K562 (cell line): ENCODE results near the gene DUS1L. TPM values are rescaled to one million over a fixed set of nuclear protein-coding genes. Genes with fewer than 3 reads are reported as not detected.

Experiments used
- ATAC-seq: fragments of 200-7000 bp; cut with Tn5 transposase; 3 replicates; pipeline ENCODE4 v1.9.1; 2020; ENCODE audit warnings: moderate library complexity
- BruUV-seq: library from RNA; stranded (reverse); fragments of 400-500 nt; replicated peaks from 2 replicates; lab custom pipeline; 2021; lab: Mats Ljungman, UMichigan
- CTCF ChIA-PET: fragments of 300-600 bp; formaldehyde crosslinking; extraction: SDS; loops from one replicate; lab custom pipeline; 2021; ENCODE audit warnings: low intra/inter-chr PET ratio; lab: Yijun Ruan, JAX
- POLR2A ChIA-PET: fragments of 300-600, 350-650 bp; sonication (Branson Sonifier 250); formaldehyde crosslinking; extraction: SDS; loops from one replicate; lab custom pipeline; 2021; ENCODE audit warnings: antibody characterized with exemption, inconsistent platforms; lab: Yijun Ruan, JAX
- DNase-seq, 4 experiments: peaks; one replicate each; pipeline versions ENCODE4 v3.0.0 to v3.0.0-alpha.2; 2011 to 2018; ENCODE audit warnings: low spot score in 3 of 4, mixed read lengths in 3 of 4; ENCODE audit errors: extremely low read depth in 1 of 4
- FAIRE-seq: peaks from 2 replicates; lab custom pipeline; 2011; peaks lifted over from hg19 to GRCh38; lab: Jason Lieb, UNC
- H2AFZ ChIP-seq: 2 replicates; pipeline ENCODE4 v1.6.0; 2011; ENCODE audit warnings: low read depth, low read length, control low read depth, inconsistent platforms
- H3K27ac ChIP-seq: fragments of 200-600 bp; 3 replicates; pipeline ENCODE4 v1.8.0; 2011; ENCODE audit warnings: low read depth, mild to moderate bottlenecking, control low read depth, inconsistent platforms, low read length, moderate library complexity, mixed read lengths; ENCODE audit errors: extremely low read depth
- H3K27me3 ChIP-seq, 2 experiments: fragments of 300-600 bp in 1 of 2; 2 replicates in 1 of 2; 3 replicates in 1 of 2; pipeline versions ENCODE4 v1.6.0 to v1.8.0; 2011; ENCODE audit warnings: inconsistent platforms in 2 of 2, low read length in 2 of 2, mild to moderate bottlenecking in 1 of 2, mixed read lengths in 1 of 2, moderate library complexity in 1 of 2; ENCODE audit not compliant: control insufficient read depth in 2 of 2, insufficient read depth in 2 of 2
- H3K36me3 ChIP-seq: fragments of 300-600 bp; 3 replicates; pipeline ENCODE4 v1.8.0; 2011; ENCODE audit warnings: mild to moderate bottlenecking, low read length, inconsistent platforms; ENCODE audit not compliant: control insufficient read depth, insufficient read depth
- H3K4me1 ChIP-seq, 2 experiments: fragments of 200-600 bp in 1 of 2; replicated peaks in 1 of 2; 2 replicates in 1 of 2; 3 replicates in 1 of 2; pipeline versions ENCODE4 v1.5.1 to v1.8.0; 2011; ENCODE audit warnings: inconsistent platforms in 2 of 2, low read length in 2 of 2, mild to moderate bottlenecking in 1 of 2, mixed read lengths in 1 of 2, moderate library complexity in 1 of 2; ENCODE audit not compliant: control insufficient read depth in 2 of 2, insufficient read depth in 2 of 2
- H3K4me2 ChIP-seq: 2 replicates; pipeline ENCODE4 v1.6.1; 2011; ENCODE audit warnings: low read length, control low read depth, inconsistent platforms, mixed read lengths; ENCODE audit not compliant: insufficient read depth
- H3K4me3 ChIP-seq: fragments of 200-600 bp; sonication (generic), shearing (Covaris generic); 2 replicates; pipeline ENCODE4 v1.5.1; 2016; ENCODE audit warnings: control low read depth, inconsistent platforms
- H3K79me2 ChIP-seq: fragments of 200-600 bp; 3 replicates; pipeline ENCODE4 v1.8.0; 2011; ENCODE audit warnings: low read length, inconsistent platforms; ENCODE audit not compliant: control insufficient read depth, insufficient read depth
- H3K9ac ChIP-seq, 2 experiments: 2 replicates each; pipeline versions ENCODE4 v1.6.0 to v1.6.1; 2011; ENCODE audit warnings: low read depth in 2 of 2, low read length in 2 of 2, control low read depth in 1 of 2, inconsistent platforms in 1 of 2, mild to moderate bottlenecking in 1 of 2, mixed read lengths in 1 of 2; ENCODE audit not compliant: insufficient read depth in 1 of 2
- H3K9me1 ChIP-seq: one replicate; pipeline ENCODE4 v1.6.0; 2011; ENCODE audit warnings: inconsistent platforms, mild to moderate bottlenecking, low read length, moderate library complexity; ENCODE audit not compliant: control insufficient read depth, insufficient read depth
- H3K9me3 ChIP-seq: replicated peaks from 2 replicates; pipeline ENCODE4 v1.5.1; 2011; ENCODE audit warnings: low read depth, low read length, inconsistent platforms; ENCODE audit not compliant: control insufficient read depth, insufficient read depth
- H4K20me1 ChIP-seq: replicated peaks from 2 replicates; pipeline ENCODE4 v1.6.1; 2011; ENCODE audit warnings: low read length, inconsistent platforms, mixed read lengths; ENCODE audit not compliant: control insufficient read depth, insufficient read depth
- CCNT2 ChIP-seq: IDR thresholded peaks from 2 replicates; pipeline ENCODE4 v1.6.1; 2011; ENCODE audit warnings: borderline replicate concordance, low read depth, mild to moderate bottlenecking, moderate library complexity, mixed read lengths, low read length; ENCODE audit not compliant: insufficient read length; ENCODE audit errors: extremely low read depth
- HDAC1 ChIP-seq, 2 experiments: fragments of 450-650 bp; IDR thresholded peaks; 2 replicates each; pipeline ENCODE4 v1.6.1; 2016 to 2017; ENCODE audit warnings: inconsistent platforms in 1 of 2, mild to moderate bottlenecking in 1 of 2, moderate library complexity in 1 of 2
- NRF1 ChIP-seq, 2 experiments: fragments of 450-650 bp; IDR thresholded peaks in 1 of 2; conservative IDR thresholded peaks in 1 of 2; 2 replicates each; pipeline ENCODE4 v1.6.1; 2014; ENCODE audit warnings: mild to moderate bottlenecking in 2 of 2
- PHF8 ChIP-seq: fragments of 200-600 bp; sonication (generic); IDR thresholded peaks from 2 replicates; pipeline ENCODE4 v1.6.1; 2012; ENCODE audit warnings: mixed run types, mild to moderate bottlenecking, inconsistent platforms, low read length, moderate library complexity, borderline replicate concordance
- SIN3A ChIP-seq, 2 experiments: fragments of 150-350 bp in 1 of 2; IDR thresholded peaks; 2 replicates each; pipeline ENCODE4 v1.6.1; 2011 to 2016; ENCODE audit warnings: borderline replicate concordance in 2 of 2, low read depth in 2 of 2, low read length in 2 of 2, mild to moderate bottlenecking in 2 of 2, moderate library complexity in 2 of 2; ENCODE audit not compliant: control insufficient read depth in 1 of 2
- TCF7 ChIP-seq: sonication (generic); IDR thresholded peaks from 2 replicates; pipeline ENCODE4 v1.6.1; 2016; ENCODE audit warnings: antibody characterized with exemption, borderline replicate concordance
- WGBS: fragments of 100-300 bp; shearing (Covaris generic); methylation state at CpG from one replicate; pipeline ENCODE4 v1.1.6; 2016; ENCODE audit warnings: low coverage, mixed read lengths; ENCODE audit not compliant: insufficient coverage; ENCODE audit errors: missing lambda C conversion rate; 5-methylcytosine and 5-hydroxymethylcytosine counted together
- in situ Hi-C: fragments of 300-500 bp; cut with MboI; formaldehyde crosslinking; loops from 4 replicates; pipeline ENCODE4 v1.15.0; 2018; ENCODE audit warnings: inconsistent platforms, mixed read lengths
- intact Hi-C: fragments of 100-400 bp; cut with micrococcal nuclease; formaldehyde crosslinking; loops from 2 replicates; pipeline ENCODE4 v1.14.2; 2022
- polyA plus RNA-seq, 8 experiments: library from polyadenylated mRNA; depleted of rRNA in 4 of 8; stranded (reverse) in 5 of 8; unstranded in 3 of 8; fragments of >200 nt; fragmentation: Nextera tagmentation in 2 of 8; fragmentation: Illumina TruSeq in 1 of 8; extraction: Ambion mirVana in 2 of 8; extraction: Trizol in 1 of 8; gene quantifications; 2 replicates each; pipeline versions ENCODE4 v1.2.1 to v1.2.3, GENCODE V29; 2011 to 2014; ENCODE audit warnings: inconsistent platforms in 1 of 8, missing spikeins in 1 of 8
- total RNA-seq, 7 experiments: library from RNA; depleted of rRNA in 6 of 7; stranded (reverse); fragments of >200 nt in 6 of 7; fragmentation: Illumina TruSeq in 2 of 7; extraction: Trizol in 2 of 7; gene quantifications; 2 replicates each; pipeline versions ENCODE4 v1.2.1 to v1.2.3, GENCODE V29; 2011 to 2021; ENCODE audit warnings: low replicate concordance in 1 of 7
- TF ChIP-seq, protein P1 (sequence below): fragments of 200-800 bp; sonication (Bioruptor generic); IDR thresholded peaks from 2 replicates; pipeline ENCODE4 v1.6.1; 2017; ENCODE audit warnings: missing genetic modification characterization, missing compliant biosample characterization
- TF ChIP-seq, protein P2 (sequence below): sonication (generic); formaldehyde crosslinking; IDR thresholded peaks from 2 replicates; pipeline ENCODE4 v1.8.1; 2023; ENCODE audit warnings: mild to moderate bottlenecking, missing genetic modification reagents
- TF ChIP-seq, protein P3 (sequence below): conservative IDR thresholded peaks from 2 replicates; pipeline ENCODE4 v1.6.1; 2011; ENCODE audit warnings: low read depth, mild to moderate bottlenecking, low read length; ENCODE audit not compliant: control insufficient read depth
- TF ChIP-seq, protein P4 (sequence below): fragments of 450-650 bp; formaldehyde crosslinking; IDR thresholded peaks from 2 replicates; pipeline ENCODE4 v1.4.0; 2020; ENCODE audit warnings: mild to moderate bottlenecking, moderate library complexity

DUS1L gene
- total and polyA plus RNA-seq, 9 of the 15 experiments (the other 6 are each of a cell fraction or from before 2014, with no cell fraction given), result 7.8 to 210 (median 83.9) TPM

DNA sequence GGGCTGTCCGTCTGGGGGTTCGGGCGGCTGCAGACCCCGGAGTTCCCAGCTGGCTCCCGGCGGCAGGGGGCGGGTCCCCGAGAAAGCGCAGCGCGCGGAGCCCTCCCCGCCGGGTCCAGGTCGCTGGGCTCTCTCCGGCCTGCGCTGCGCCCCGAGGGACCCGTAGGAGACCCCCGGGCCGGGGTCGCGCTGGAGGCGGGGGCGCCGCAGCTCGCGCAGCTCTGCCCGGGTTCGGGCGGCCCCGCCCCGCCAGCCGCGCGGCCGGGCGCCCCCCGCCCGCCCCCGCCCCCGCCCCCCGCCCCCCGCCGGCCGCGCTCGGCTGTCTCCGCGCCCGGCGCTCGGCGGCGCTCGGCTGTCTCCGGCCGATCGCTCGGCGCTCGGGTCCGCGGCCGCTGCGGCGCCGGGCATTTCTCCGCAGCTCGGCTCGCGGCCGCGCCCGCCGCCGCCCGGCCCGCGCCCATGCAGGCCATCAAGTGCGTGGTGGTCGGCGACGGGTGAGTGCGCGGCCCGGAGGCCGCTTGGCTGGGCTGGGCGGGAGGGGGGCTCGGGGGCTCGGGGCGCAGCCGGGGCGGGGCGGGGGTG is 34.2 kb downstream of the DUS1L start, which contains the start of gene RAC3:
RAC3 (plus strand) TSS at position 376 of the 582 bp plus-strand sequence; CDS start at position 460, 84 bp downstream.
- 0% methylated on average over 8 of the region's 96 CpGs for WGBS
- Histone ChIP-seq H3K4me2 (peak within 1 kb of the TSS; percentile 90), H3K4me1 (peaks cover 24 to 87% of the 10 kb centered on the region in 2 experiments), H3K27ac (peak within 1 kb of the TSS; percentile 84), H3K36me3 (peaks cover 36% of the 10 kb centered on the region; the same call in 2 of the 3 replicates), H4K20me1 (peaks cover 12% of the 10 kb centered on the region; the same call in 1 of the 2 replicates), H3K4me3 (peak within 1 kb of the TSS; percentile 74), H3K27me3 (no peaks in the 10 kb centered on the region), H3K9me3 (no peaks in the 10 kb centered on the region), H3K9ac (peak within 1 kb of the TSS; percentile 87 to 97), H3K79me2 (peaks cover 31% of the 10 kb centered on the region), H3K9me1 (peaks cover 6% of the 10 kb centered on the region), H2AFZ (peak within 1 kb of the TSS; percentile 92)
- peak; percentile 41 for ATAC-seq
- in situ Hi-C loops, result loop anchor here (5.0 kb wide), 1 partner anchor 126 kb away; no protein-coding TSS in a partner anchor
- ChIA-PET CTCF (interaction anchor here (0.6 to 2.4 kb wide), 5 partner anchors 72 to 750 kb away, joined by 3 to 27 read pairs (median 4); no protein-coding TSS in a partner anchor), POLR2A (interaction anchor here (0.6 to 0.9 kb wide), 4 partner anchors 41 to 240 kb away, joined by 3 to 4 read pairs (median 3); no protein-coding TSS in a partner anchor)
- DNase-seq, result peak; percentile 51 to 71 (median 63)
- intact Hi-C loops, result loop anchor here (1.0 to 10.0 kb wide), 3 partner anchors 8 to 313 kb away; partner anchors contain the start of genes FASN and LRRC45
- no peak for FAIRE-seq
- no TSS peak for BruUV-seq
- TF ChIP-seq CCNT2 (peak; percentile 19), NRF1 (conservative IDR thresholded peaks at IDR 0.05 in 1 of 2, IDR thresholded peaks at IDR 0.05 in 1 of 2) (peak; percentile 52; a peak in 1 of 4 replicates), PHF8 (peak; percentile 9; the same call in 1 of the 2 replicates), SIN3A (IDR thresholded peaks at IDR 0.05; ENCODE audit: borderline replicate concordance in 2 of 2, control insufficient read depth in 1 of 2, low read depth in 2 of 2, low read length in 2 of 2) (peak in 1 of 2 experiments; percentile 39; a peak in 1 of 4 replicates), TCF7 (no peak), HDAC1 (IDR thresholded peaks at IDR 0.05) (no peak)
- TF ChIP-seq, protein P1, sequence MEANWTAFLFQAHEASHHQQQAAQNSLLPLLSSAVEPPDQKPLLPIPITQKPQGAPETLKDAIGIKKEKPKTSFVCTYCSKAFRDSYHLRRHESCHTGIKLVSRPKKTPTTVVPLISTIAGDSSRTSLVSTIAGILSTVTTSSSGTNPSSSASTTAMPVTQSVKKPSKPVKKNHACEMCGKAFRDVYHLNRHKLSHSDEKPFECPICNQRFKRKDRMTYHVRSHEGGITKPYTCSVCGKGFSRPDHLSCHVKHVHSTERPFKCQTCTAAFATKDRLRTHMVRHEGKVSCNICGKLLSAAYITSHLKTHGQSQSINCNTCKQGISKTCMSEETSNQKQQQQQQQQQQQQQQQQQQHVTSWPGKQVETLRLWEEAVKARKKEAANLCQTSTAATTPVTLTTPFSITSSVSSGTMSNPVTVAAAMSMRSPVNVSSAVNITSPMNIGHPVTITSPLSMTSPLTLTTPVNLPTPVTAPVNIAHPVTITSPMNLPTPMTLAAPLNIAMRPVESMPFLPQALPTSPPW, result peak; percentile 86
- TF ChIP-seq, protein P2, sequence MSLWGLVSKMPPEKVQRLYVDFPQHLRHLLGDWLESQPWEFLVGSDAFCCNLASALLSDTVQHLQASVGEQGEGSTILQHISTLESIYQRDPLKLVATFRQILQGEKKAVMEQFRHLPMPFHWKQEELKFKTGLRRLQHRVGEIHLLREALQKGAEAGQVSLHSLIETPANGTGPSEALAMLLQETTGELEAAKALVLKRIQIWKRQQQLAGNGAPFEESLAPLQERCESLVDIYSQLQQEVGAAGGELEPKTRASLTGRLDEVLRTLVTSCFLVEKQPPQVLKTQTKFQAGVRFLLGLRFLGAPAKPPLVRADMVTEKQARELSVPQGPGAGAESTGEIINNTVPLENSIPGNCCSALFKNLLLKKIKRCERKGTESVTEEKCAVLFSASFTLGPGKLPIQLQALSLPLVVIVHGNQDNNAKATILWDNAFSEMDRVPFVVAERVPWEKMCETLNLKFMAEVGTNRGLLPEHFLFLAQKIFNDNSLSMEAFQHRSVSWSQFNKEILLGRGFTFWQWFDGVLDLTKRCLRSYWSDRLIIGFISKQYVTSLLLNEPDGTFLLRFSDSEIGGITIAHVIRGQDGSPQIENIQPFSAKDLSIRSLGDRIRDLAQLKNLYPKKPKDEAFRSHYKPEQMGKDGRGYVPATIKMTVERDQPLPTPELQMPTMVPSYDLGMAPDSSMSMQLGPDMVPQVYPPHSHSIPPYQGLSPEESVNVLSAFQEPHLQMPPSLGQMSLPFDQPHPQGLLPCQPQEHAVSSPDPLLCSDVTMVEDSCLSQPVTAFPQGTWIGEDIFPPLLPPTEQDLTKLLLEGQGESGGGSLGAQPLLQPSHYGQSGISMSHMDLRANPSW, result 0 out of 2 replicates have a peak, but pooled peaks have one; percentile 2
- TF ChIP-seq, protein P3, sequence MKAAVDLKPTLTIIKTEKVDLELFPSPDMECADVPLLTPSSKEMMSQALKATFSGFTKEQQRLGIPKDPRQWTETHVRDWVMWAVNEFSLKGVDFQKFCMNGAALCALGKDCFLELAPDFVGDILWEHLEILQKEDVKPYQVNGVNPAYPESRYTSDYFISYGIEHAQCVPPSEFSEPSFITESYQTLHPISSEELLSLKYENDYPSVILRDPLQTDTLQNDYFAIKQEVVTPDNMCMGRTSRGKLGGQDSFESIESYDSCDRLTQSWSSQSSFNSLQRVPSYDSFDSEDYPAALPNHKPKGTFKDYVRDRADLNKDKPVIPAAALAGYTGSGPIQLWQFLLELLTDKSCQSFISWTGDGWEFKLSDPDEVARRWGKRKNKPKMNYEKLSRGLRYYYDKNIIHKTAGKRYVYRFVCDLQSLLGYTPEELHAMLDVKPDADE, result 0 out of 2 replicates have a peak, but pooled peaks have one; percentile 46
- TF ChIP-seq, protein P4, sequence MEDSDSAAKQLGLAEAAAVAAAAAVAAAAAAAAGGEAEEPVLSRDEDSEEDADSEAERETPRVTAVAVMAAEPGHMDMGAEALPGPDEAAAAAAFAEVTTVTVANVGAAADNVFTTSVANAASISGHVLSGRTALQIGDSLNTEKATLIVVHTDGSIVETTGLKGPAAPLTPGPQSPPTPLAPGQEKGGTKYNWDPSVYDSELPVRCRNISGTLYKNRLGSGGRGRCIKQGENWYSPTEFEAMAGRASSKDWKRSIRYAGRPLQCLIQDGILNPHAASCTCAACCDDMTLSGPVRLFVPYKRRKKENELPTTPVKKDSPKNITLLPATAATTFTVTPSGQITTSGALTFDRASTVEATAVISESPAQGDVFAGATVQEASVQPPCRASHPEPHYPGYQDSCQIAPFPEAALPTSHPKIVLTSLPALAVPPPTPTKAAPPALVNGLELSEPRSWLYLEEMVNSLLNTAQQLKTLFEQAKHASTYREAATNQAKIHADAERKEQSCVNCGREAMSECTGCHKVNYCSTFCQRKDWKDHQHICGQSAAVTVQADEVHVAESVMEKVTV (CRISPR knock-in tag), result peak; percentile 46
